ENCODE results near the gene UROS.

Gene UROS

GRCh38 chr10:125828311-125828710 lies 5.3 kb upstream of the UROS start:
- Histone ChIP-seq H3K27me3 (ENCODE audit: insufficient read depth, insufficient read length) (no peaks in the 10 kb centered on the region), H3K9ac (ENCODE audit: insufficient read length, low read depth) (no peak overlapping the region), H3K9me3 (ENCODE audit: insufficient read depth, low read length) (no peaks in the 10 kb centered on the region), H3K4me3 (ENCODE audit: insufficient read length, low read depth) (no peak overlapping the region), H3K36me3 (ENCODE audit: insufficient read depth, insufficient read length, low read length) (peaks cover 87% of the 10 kb centered on the region), H3K4me1 (ENCODE audit: insufficient read depth, insufficient read length) (no peaks in the 10 kb centered on the region)
- TF ChIP-seq ZNF274 (IDR thresholded peaks at IDR 0.05; ENCODE audit: low read depth, low read length): no peak
- TF ChIP-seq SUZ12 (IDR thresholded peaks at IDR 0.05; ENCODE audit: extremely low read depth, insufficient read depth, insufficient read length): no peak
- TF ChIP-seq YY1 (IDR thresholded peaks at IDR 0.05; ENCODE audit: insufficient read depth, insufficient read length): no peak
- DNase-seq (ENCODE audit: low read depth, low spot score): no peak

DNA sequence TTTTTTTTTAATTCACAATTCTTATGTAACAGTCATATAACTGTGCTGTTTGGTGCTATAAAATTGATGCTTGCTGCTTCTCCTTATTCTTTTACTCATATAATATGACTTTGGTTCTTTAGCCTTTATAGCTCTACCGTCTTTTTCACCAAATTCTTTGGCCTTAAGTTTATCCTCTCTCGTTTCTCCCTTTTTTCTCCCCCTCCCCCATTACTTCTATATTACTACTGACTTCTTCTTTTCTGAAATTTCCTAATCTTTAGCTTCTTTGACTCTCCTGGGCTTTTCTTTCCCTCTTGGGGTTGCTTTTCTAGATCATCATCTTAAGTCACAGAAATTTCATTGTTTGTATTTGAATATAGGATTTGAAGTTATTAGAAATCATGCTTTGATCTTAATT lies 4.1 kb upstream of the UROS start:
- no peak overlapping the region for H3K4me3 ChIP-seq (ENCODE audit: insufficient read length, low read depth)
- no peak for DNase-seq (ENCODE audit: low read depth, low spot score)
- no peaks in the 10 kb centered on the region for H3K9me3 ChIP-seq (ENCODE audit: insufficient read depth, low read length)
- peaks cover 75% of the 10 kb centered on the region for H3K36me3 ChIP-seq (ENCODE audit: insufficient read depth, insufficient read length, low read length)
- TF ChIP-seq YY1 (IDR thresholded peaks at IDR 0.05; ENCODE audit: insufficient read depth, insufficient read length) (no peak), ZNF274 (IDR thresholded peaks at IDR 0.05; ENCODE audit: low read depth, low read length) (no peak), SUZ12 (IDR thresholded peaks at IDR 0.05; ENCODE audit: extremely low read depth, insufficient read depth, insufficient read length) (no peak)
- no peaks in the 10 kb centered on the region for H3K4me1 ChIP-seq (ENCODE audit: insufficient read depth, insufficient read length)
- H3K9ac ChIP-seq (ENCODE audit: insufficient read length, low read depth): no peak overlapping the region
- no peaks in the 10 kb centered on the region for H3K27me3 ChIP-seq (ENCODE audit: insufficient read depth, insufficient read length)

GRCh38 chr10:125824736-125825135 lies 1.7 kb upstream of the UROS start:
- Histone ChIP-seq H3K4me3 (ENCODE audit: insufficient read length, low read depth) (peak overlapping the region; percentile 92), H3K27me3 (ENCODE audit: insufficient read depth, insufficient read length) (no peaks in the 10 kb centered on the region), H3K36me3 (ENCODE audit: insufficient read depth, insufficient read length, low read length) (peaks cover 59% of the 10 kb centered on the region), H3K9me3 (ENCODE audit: insufficient read depth, low read length) (no peaks in the 10 kb centered on the region), H3K9ac (ENCODE audit: insufficient read length, low read depth) (peak overlapping the region; percentile 45), H3K4me1 (ENCODE audit: insufficient read depth, insufficient read length) (no peaks in the 10 kb centered on the region)
- TF ChIP-seq ZNF274 (IDR thresholded peaks at IDR 0.05; ENCODE audit: low read depth, low read length) (no peak), YY1 (IDR thresholded peaks at IDR 0.05; ENCODE audit: insufficient read depth, insufficient read length) (no peak), SUZ12 (IDR thresholded peaks at IDR 0.05; ENCODE audit: extremely low read depth, insufficient read depth, insufficient read length) (no peak)
- no peak for DNase-seq (ENCODE audit: low read depth, low spot score)

DNA sequence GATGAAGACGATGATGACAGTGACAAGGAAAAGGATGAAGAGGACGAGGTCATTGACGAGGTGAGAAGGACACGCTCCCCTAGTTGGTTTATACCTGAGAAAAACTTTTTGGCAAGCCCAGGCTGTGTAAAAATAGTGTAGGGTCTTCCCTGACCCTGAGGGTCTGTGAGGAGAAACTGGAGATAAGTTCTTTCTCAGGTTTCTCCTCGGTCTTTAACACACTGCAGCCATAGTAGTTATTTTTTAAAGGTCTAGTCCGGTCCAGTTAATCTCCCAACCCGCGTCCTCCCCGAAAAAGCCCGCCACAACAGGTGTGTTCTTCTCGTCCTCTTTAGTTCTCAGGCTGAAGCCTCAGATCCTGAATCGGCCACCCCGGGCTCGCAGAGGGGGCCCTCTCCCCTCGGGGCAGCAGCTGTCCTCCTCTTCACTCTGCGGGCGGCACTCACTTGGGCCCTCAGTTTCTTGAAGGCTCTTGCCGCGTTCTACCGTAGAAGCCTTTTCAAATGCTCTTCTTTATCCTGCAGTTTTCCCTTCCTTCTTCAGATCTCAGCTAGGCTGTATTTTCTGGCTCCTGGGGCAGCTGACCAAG lies 699 bp upstream of the UROS start:
- Histone ChIP-seq H3K36me3 (ENCODE audit: insufficient read depth, insufficient read length, low read length) (peaks cover 49% of the 10 kb centered on the region), H3K4me3 (ENCODE audit: insufficient read length, low read depth) (peak overlapping the region; percentile 92), H3K27me3 (ENCODE audit: insufficient read depth, insufficient read length) (no peaks in the 10 kb centered on the region), H3K4me1 (ENCODE audit: insufficient read depth, insufficient read length) (no peaks in the 10 kb centered on the region), H3K9ac (ENCODE audit: insufficient read length, low read depth) (peak overlapping the region; percentile 91), H3K9me3 (ENCODE audit: insufficient read depth, low read length) (no peaks in the 10 kb centered on the region)
- TF ChIP-seq ZNF274 (IDR thresholded peaks at IDR 0.05; ENCODE audit: low read depth, low read length) (no peak), YY1 (IDR thresholded peaks at IDR 0.05; ENCODE audit: insufficient read depth, insufficient read length) (no peak), SUZ12 (IDR thresholded peaks at IDR 0.05; ENCODE audit: extremely low read depth, insufficient read depth, insufficient read length) (no peak)
- DNase-seq (ENCODE audit: low read depth, low spot score): no peak

DNA sequence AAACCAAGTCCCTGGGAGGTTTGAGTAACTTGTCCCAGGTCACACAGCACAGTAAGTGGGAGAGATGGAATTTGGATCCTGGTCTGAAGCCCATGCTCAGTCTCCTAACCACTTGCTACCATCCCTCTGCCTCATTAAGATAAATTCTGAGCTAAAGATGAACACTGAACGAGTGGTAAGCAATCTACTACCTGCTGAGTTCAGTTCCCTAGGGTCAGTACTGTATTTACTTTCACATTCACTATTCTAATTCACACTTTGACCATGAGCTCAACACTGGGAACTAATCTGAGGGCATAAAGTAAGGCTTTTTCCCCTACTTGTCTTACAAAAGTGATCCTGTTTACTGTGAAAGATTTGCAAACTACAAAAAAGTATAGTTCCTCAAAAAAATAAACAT lies 2.4 kb downstream of the UROS start:
- Histone ChIP-seq H3K9ac (ENCODE audit: insufficient read length, low read depth) (no peak overlapping the region), H3K4me1 (ENCODE audit: insufficient read depth, insufficient read length) (no peaks in the 10 kb centered on the region), H3K9me3 (ENCODE audit: insufficient read depth, low read length) (no peaks in the 10 kb centered on the region), H3K4me3 (ENCODE audit: insufficient read length, low read depth) (no peak overlapping the region), H3K27me3 (ENCODE audit: insufficient read depth, insufficient read length) (no peaks in the 10 kb centered on the region), H3K36me3 (ENCODE audit: insufficient read depth, insufficient read length, low read length) (peaks cover 19% of the 10 kb centered on the region)
- no peak for DNase-seq (ENCODE audit: low read depth, low spot score)
- TF ChIP-seq YY1 (IDR thresholded peaks at IDR 0.05; ENCODE audit: insufficient read depth, insufficient read length): no peak
- no peak for TF ChIP-seq SUZ12 (IDR thresholded peaks at IDR 0.05; ENCODE audit: extremely low read depth, insufficient read depth, insufficient read length)
- no peak for TF ChIP-seq ZNF274 (IDR thresholded peaks at IDR 0.05; ENCODE audit: low read depth, low read length)

GRCh38 chr10:125817337-125817946 lies 5.6 kb downstream of the UROS start:
- Histone ChIP-seq H3K4me3 (ENCODE audit: insufficient read length, low read depth) (no peak overlapping the region), H3K27me3 (ENCODE audit: insufficient read depth, insufficient read length) (no peaks in the 10 kb centered on the region), H3K4me1 (ENCODE audit: insufficient read depth, insufficient read length) (no peaks in the 10 kb centered on the region), H3K9me3 (ENCODE audit: insufficient read depth, low read length) (no peaks in the 10 kb centered on the region), H3K9ac (ENCODE audit: insufficient read length, low read depth) (no peak overlapping the region), H3K36me3 (ENCODE audit: insufficient read depth, insufficient read length, low read length) (peaks cover 33% of the 10 kb centered on the region)
- no peak for TF ChIP-seq SUZ12 (IDR thresholded peaks at IDR 0.05; ENCODE audit: extremely low read depth, insufficient read depth, insufficient read length)
- no peak for TF ChIP-seq YY1 (IDR thresholded peaks at IDR 0.05; ENCODE audit: insufficient read depth, insufficient read length)
- TF ChIP-seq ZNF274 (IDR thresholded peaks at IDR 0.05; ENCODE audit: low read depth, low read length): no peak
- no peak for DNase-seq (ENCODE audit: low read depth, low spot score)

GRCh38 chr10:125816548-125816947 lies 6.5 kb downstream of the UROS start:
- DNase-seq (ENCODE audit: low read depth, low spot score): no peak
- peaks cover 33% of the 10 kb centered on the region for H3K36me3 ChIP-seq (ENCODE audit: insufficient read depth, insufficient read length, low read length)
- TF ChIP-seq ZNF274 (IDR thresholded peaks at IDR 0.05; ENCODE audit: low read depth, low read length): no peak
- TF ChIP-seq YY1 (IDR thresholded peaks at IDR 0.05; ENCODE audit: insufficient read depth, insufficient read length): no peak
- TF ChIP-seq SUZ12 (IDR thresholded peaks at IDR 0.05; ENCODE audit: extremely low read depth, insufficient read depth, insufficient read length): no peak
- H3K27me3 ChIP-seq (ENCODE audit: insufficient read depth, insufficient read length): no peaks in the 10 kb centered on the region
- H3K4me3 ChIP-seq (ENCODE audit: insufficient read length, low read depth): no peak overlapping the region
- H3K4me1 ChIP-seq (ENCODE audit: insufficient read depth, insufficient read length): no peaks in the 10 kb centered on the region
- H3K9me3 ChIP-seq (ENCODE audit: insufficient read depth, low read length): no peaks in the 10 kb centered on the region
- H3K9ac ChIP-seq (ENCODE audit: insufficient read length, low read depth): no peak overlapping the region

Data from NT2/D1 (cell line).